OCI-LY1 (cell line): ENCODE measurements around the gene OSBPL6.

Source experiments
- CTCF ChIP-seq: fragments of 200-600 bp; sonication (generic), shearing (Covaris generic); IDR thresholded peaks from 2 replicates; pipeline ENCODE4 v1.5.1; 2017; ENCODE audit warnings: mild to moderate bottlenecking, antibody characterized with exemption, low read length, moderate library complexity, mixed read lengths
- EZH2 ChIP-seq: fragments of 200-600 bp; sonication (generic), shearing (Covaris generic); IDR thresholded peaks from 2 replicates; pipeline ENCODE4 v1.8.0; 2017; ENCODE audit warnings: borderline replicate concordance, mixed run types, mild to moderate bottlenecking, antibody characterized with exemption, low read length, moderate library complexity, mixed read lengths

DNA sequence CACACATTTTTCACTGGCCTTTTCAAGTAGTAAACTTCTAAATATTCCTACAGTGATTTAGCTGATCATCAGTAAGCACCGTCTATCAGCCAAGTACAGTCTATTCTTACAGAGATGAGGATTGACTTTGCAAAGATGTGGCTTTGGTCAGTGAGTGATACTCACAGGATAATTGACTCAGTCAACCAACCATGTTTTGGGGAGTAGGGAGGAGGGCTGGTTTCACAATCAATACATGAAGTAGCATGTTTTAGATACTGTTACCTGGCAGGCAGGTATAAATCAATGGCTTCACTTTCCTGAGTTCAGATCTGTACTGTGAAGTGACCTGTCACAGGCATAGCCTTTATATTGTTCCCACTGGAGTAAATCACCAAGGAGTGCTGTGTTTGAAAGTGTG lies 27.2 kb downstream of the OSBPL6 start:
- TF ChIP-seq CTCF (no peak), EZH2 (no peak)
